Liver (tissue), 3 donors: ENCODE data around the gene OSBP2.

ENCODE experiments used
- FOXA1 ChIP-seq: IDR thresholded peaks from 2 replicates; pipeline ENCODE4 v1.6.1; 2016; ENCODE audit warnings: antibody characterized with exemption
- MAX ChIP-seq: IDR thresholded peaks from 2 replicates; pipeline ENCODE4 v1.6.1; 2016; ENCODE audit warnings: antibody characterized with exemption
- RAD21 ChIP-seq, 2 donors: IDR thresholded peaks; 2 replicates each; pipeline ENCODE4 v1.6.1; 2016; ENCODE audit warnings: antibody characterized with exemption in 2 of 2, mild to moderate bottlenecking in 2 of 2
- RXRA ChIP-seq, 2 donors: IDR thresholded peaks; 2 replicates each; pipeline ENCODE4 v1.6.1; 2017 to 2018; ENCODE audit warnings: antibody characterized with exemption in 2 of 2, mild to moderate bottlenecking in 1 of 2
- SP1 ChIP-seq: IDR thresholded peaks from 2 replicates; pipeline ENCODE4 v1.6.1; 2018; ENCODE audit warnings: antibody characterized with exemption, mild to moderate bottlenecking
- TAF1 ChIP-seq: conservative IDR thresholded peaks from 2 replicates; pipeline ENCODE4 v1.6.1; 2016; ENCODE audit warnings: antibody characterized with exemption, mild to moderate bottlenecking
- TF ChIP-seq, protein P1 (sequence below): fragments of 150-350 bp; IDR thresholded peaks from 2 replicates; pipeline ENCODE4 v1.5.1; 2017; ENCODE audit warnings: improper control_type of control experiment, low read depth, low read length; ENCODE audit not compliant: missing input control
- TF ChIP-seq, protein P2 (sequence below): IDR thresholded peaks from 2 replicates; pipeline ENCODE4 v1.6.1; 2016; ENCODE audit warnings: antibody characterized with exemption
- donor health status: healthy.
- donor health status: healthy.

DNA sequence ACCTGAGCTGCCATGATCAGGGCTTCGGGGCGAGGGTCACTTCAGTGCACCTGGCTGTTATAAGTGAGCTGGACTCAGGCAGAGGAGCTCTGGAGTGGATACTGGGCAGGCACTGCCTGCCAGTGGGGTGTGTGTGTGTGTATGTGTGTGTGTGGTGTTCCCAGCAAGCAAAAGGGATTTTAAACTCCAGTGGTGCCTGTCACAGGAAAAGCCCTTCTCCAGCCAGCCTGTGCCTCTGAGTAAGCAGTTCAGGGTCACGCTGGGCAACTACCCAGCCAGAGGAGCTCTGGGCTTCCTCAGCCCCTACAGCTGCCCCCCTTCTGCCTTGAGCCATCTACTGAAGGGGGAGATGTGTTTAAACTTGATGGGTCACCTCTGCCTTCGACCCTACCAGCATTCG is 109.0 kb downstream of the OSBP2 start:
- TF ChIP-seq, protein P1, sequence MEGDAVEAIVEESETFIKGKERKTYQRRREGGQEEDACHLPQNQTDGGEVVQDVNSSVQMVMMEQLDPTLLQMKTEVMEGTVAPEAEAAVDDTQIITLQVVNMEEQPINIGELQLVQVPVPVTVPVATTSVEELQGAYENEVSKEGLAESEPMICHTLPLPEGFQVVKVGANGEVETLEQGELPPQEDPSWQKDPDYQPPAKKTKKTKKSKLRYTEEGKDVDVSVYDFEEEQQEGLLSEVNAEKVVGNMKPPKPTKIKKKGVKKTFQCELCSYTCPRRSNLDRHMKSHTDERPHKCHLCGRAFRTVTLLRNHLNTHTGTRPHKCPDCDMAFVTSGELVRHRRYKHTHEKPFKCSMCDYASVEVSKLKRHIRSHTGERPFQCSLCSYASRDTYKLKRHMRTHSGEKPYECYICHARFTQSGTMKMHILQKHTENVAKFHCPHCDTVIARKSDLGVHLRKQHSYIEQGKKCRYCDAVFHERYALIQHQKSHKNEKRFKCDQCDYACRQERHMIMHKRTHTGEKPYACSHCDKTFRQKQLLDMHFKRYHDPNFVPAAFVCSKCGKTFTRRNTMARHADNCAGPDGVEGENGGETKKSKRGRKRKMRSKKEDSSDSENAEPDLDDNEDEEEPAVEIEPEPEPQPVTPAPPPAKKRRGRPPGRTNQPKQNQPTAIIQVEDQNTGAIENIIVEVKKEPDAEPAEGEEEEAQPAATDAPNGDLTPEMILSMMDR = no peak
- TF ChIP-seq RXRA (IDR thresholded peaks at IDR 0.05) (no peak), RAD21 (IDR thresholded peaks at IDR 0.05) (no peak), MAX (no peak), SP1 (no peak), FOXA1 (no peak), TAF1 (no peak)
- TF ChIP-seq, protein P2, sequence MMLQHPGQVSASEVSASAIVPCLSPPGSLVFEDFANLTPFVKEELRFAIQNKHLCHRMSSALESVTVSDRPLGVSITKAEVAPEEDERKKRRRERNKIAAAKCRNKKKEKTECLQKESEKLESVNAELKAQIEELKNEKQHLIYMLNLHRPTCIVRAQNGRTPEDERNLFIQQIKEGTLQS = no peak
